Stimulated activated CD8-positive, alpha-beta memory T cell treated with anti-CD3 and anti-CD28 coated beads, Interleukin-7, amount 100 ng/mL, for 1 hour (primary cell): Measurements from ENCODE around the gene USP28.
A peak's percentile ranks its signal among the peaks of the same experiment; 100 is the strongest.
"Not testable (repeated sequence)": the region's sequence is repeated elsewhere in the genome, so short reads cannot be mapped to it uniquely, and the experiment has no call there.

Experiments
- DNase-seq, 2 donors: peaks; one replicate each; pipeline ENCODE4 v3.0.0-alpha.2; 2020; ENCODE audit warnings: low read depth in 2 of 2

Gene USP28

DNA sequence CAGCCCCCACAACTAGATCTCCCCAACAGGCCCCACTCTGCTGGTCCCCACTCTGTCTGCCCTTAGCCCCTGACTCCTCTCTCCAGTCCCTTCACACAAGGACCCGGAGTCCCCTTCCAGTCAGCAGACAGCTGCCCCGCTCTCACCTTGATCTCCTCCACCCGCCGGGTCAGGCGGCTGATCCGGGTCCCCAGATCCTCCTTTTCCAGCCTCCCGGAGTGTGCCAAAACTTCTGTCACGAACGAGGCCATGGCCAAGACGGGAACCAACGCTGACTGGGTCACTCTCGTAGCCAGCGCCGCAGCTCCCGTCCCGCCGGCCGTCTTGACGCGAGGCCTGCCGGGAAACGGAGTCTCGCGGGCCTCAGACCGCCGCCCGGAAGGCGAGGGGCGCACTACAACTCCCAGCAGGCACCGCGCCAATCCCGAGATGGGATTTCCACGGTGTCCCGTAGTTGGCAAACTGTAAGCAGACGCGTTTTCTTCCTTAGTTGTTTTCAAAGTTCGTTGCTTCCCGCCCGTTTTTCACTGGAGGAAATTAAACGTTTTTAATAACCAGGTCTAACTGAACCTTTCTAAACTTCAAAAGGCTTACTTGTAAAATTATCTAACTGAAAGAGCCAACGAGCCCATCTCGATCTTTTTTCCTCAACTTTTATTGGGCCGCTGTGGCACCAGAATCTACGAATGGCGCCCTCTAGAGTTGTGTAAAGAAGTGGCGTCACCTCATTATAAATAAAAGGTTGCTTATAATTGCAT is 101.8 kb downstream of the USP28 start, which contains the start of gene ZW10:
TSS of gene ZW10 (minus strand) at position 277 of the 758 bp plus-strand sequence. CDS start at position 251, 26 bp downstream.
- peak; percentile 83 to 88 for DNase-seq

DNA sequence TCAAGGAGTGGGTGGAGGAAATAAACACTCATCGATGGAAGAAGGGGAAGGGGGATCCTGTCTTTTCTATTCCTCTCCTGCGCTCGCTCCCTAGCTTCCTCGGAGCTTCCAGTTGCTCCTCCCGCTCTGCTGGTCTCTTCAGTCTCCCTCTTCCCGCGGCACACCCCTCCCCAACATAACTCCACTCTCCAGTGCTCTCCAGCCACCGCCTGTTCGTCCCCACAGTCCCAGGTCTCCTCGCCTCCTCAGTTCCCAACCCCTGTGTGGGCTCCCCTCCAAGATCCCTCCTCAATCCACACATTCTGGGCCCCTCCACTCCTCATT is 102.3 kb downstream of the USP28 start:
- no peak for DNase-seq

DNA sequence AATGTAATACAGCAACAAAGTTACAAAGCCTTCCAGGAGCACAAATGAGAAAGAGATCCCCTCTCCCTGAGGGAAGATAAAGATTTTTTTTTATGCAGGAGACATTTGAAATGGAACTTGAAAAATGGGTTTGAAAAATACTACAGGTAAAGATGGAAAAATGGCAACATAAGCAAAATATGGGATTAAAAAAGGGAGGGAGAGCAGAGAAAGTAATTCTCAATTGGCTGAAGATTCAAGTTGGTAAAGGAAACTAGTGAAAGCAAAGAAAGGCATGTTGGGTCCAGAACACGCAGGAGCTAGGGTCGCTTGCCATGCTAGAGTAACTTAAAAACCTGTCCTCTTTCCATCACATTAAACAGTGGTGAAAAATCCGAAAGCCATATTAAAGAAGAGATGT is 103.4 kb downstream of the USP28 start:
- no peak for DNase-seq

GRCh38 chr11:113764527-113765219 is 110.7 kb downstream of the USP28 start:
- no peak for DNase-seq

DNA sequence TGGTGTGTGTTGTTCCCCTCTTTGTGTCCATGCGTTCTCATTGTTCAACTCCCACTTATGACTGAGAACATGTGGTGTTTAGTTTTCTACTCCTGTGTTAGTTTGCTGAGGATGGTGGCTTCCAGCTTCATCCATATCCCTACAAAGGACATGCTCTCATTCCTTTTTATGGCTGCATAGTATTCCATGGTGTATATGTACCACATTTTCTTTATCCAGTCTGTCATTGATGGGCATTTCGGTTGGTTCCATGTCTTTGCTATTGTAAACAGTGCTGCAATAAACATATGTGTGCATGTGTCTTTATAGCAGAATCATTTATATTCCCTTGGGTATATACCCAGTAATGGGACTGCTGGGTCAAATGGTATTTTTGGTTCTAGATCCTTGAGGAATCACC is 112.3 kb downstream of the USP28 start:
- not testable (repeated sequence) for DNase-seq

DNA sequence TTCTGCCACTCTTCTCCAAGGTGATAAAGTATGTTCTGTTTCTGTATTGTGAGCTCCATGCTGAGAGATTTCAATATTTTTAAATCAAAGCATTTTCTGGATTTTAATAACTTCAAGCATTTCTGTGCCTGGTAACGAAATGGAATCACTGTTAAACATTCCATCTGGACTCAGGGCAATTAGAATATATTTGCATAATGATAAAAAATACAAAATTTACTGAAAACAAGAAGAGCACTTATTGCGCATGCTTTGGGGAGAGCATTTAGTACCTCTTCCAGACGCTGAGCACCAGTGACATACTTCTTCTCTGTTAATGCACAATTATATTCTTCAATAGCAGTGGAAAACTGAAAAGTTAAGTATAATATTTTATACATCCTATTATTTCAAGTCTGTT is 115.1 kb downstream of the USP28 start:
- DNase-seq: no peak

DNA sequence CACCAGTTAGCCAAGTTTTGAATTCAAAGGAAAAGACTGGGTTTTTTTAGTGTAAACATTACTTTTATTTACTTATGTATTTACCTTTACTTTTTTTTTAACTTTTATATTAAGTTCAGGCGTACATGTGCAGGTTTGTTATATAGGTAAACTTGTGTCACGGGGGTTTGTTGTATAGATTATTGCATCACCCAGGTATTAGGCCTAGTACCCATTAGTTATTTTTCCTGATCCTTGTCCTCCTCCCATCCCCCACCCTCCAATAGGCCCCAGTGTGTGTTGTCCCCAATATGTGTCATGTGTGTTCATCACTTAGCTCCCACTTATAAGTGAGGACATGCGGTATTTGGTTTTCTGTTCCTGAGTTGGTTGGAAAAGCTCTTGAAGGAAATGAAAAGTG is 122.4 kb downstream of the USP28 start:
- no peak for DNase-seq
